ENCODE data around the gene BTC.

- TF ChIP-seq PKNOX1 (IDR thresholded peaks at IDR 0.05) (no peak), SUZ12 (IDR thresholded peaks at IDR 0.05) (no peak), HDGF (IDR thresholded peaks at IDR 0.05; ENCODE audit: borderline replicate concordance) (no peak), LEF1 (IDR thresholded peaks at IDR 0.05; ENCODE audit: borderline replicate concordance) (no peak), CTBP1 (IDR thresholded peaks at IDR 0.05; ENCODE audit: borderline replicate concordance) (no peak), ARNT (IDR thresholded peaks at IDR 0.05) (no peak), TARDBP (IDR thresholded peaks at IDR 0.05) (no peak), BHLHE40 (IDR thresholded peaks at IDR 0.05; ENCODE audit: borderline replicate concordance) (no peak)
Observed at GRCh38 chr4:74770226-74770910, 24.0 kb downstream of the BTC start.

Measured in HEK293T (cell line).